PC-3 (cell line): ENCODE results near the gene DENND1B. TPM values are rescaled to one million over a fixed set of nuclear protein-coding genes. Genes with fewer than 3 reads are reported as not detected.

Experiments used
- ATAC-seq: fragments of 200-7000 bp; cut with Tn5 transposase; 2 replicates; pipeline ENCODE4 v1.9.1; 2020; ENCODE audit warnings: mild to moderate bottlenecking, moderate library complexity
- BruUV-seq: library from RNA; stranded (reverse); fragments of 400-500 nt; replicated peaks from 2 replicates; lab custom pipeline; 2021; lab: Mats Ljungman, UMichigan
- CTCF ChIA-PET: fragments of 300-600 bp; sonication (Branson Sonifier 250); formaldehyde crosslinking; loops from one replicate; lab custom pipeline; 2022; ENCODE audit warnings: antibody characterized with exemption; lab: Charles Lee
- POLR2A ChIA-PET: fragments of 300-600 bp; sonication (Branson Sonifier 250); formaldehyde crosslinking; loops from one replicate; lab custom pipeline; 2022; ENCODE audit warnings: antibody characterized with exemption; ENCODE audit not compliant: unreplicated experiment; lab: Charles Lee
- DNase-seq: peaks from one replicate; pipeline ENCODE4 v3.0.0-alpha.2; 2015
- H2AFZ ChIP-seq: fragments of 300-600 bp; sonication (generic); 2 replicates; pipeline ENCODE4 v1.6.0; 2016; ENCODE audit warnings: antibody characterized with exemption, low read length
- H3F3A ChIP-seq: fragments of 300-600 bp; sonication (generic); one replicate; pipeline ENCODE4 v1.6.0; 2017; ENCODE audit warnings: antibody characterized with exemption, low read length, control low read depth, mild to moderate bottlenecking; ENCODE audit not compliant: unreplicated experiment
- H3K27ac ChIP-seq: fragments of 300-600 bp; sonication (generic); 2 replicates; pipeline ENCODE4 v1.5.1; 2016; ENCODE audit warnings: mild to moderate bottlenecking, low read length
- H3K27me3 ChIP-seq: fragments of 300-600 bp; sonication (generic); 2 replicates; pipeline ENCODE4 v1.6.1; 2016; ENCODE audit warnings: low read length, mixed read lengths
- H3K36me3 ChIP-seq: fragments of 300-600 bp; sonication (generic); 2 replicates; pipeline ENCODE4 v1.6.1; 2016; ENCODE audit warnings: low read depth, mixed run types, low read length, mixed read lengths
- H3K4me1 ChIP-seq: fragments of 300-600 bp; sonication (generic); 2 replicates; pipeline ENCODE4 v1.5.1; 2016; ENCODE audit warnings: low read length; ENCODE audit not compliant: insufficient read depth
- H3K4me2 ChIP-seq: fragments of 300-600 bp; sonication (generic); 2 replicates; pipeline ENCODE4 v1.6.0; 2016; ENCODE audit warnings: low read length
- H3K4me3 ChIP-seq: fragments of 300-600 bp; sonication (generic); 2 replicates; pipeline ENCODE4 v1.5.1; 2016; ENCODE audit warnings: mild to moderate bottlenecking, low read length, mixed read lengths
- H3K79me2 ChIP-seq: fragments of 300-600 bp; sonication (generic); 2 replicates; pipeline ENCODE4 v1.6.1; 2017; ENCODE audit warnings: low read length, mixed read lengths
- H3K9ac ChIP-seq: fragments of 300-600 bp; sonication (generic); 2 replicates; pipeline ENCODE4 v1.6.0; 2016; ENCODE audit warnings: mild to moderate bottlenecking, low read length
- H3K9me2 ChIP-seq: fragments of 300-600 bp; sonication (generic); replicated peaks from 2 replicates; pipeline ENCODE4 v1.6.1; 2016; ENCODE audit warnings: mixed run types, low read length, mixed read lengths
- H3K9me3 ChIP-seq: fragments of 300-600 bp; sonication (generic); 2 replicates; pipeline ENCODE4 v1.6.1; 2016; ENCODE audit warnings: low read length, mixed read lengths
- H4K20me1 ChIP-seq: fragments of 300-600 bp; sonication (generic); 2 replicates; pipeline ENCODE4 v1.6.1; 2016; ENCODE audit warnings: low read length, mixed read lengths
- CTCF ChIP-seq: fragments of 300-600 bp; sonication (generic); conservative IDR thresholded peaks from 2 replicates; pipeline ENCODE4 v1.5.1; 2017; ENCODE audit warnings: antibody characterized with exemption, low read depth, mild to moderate bottlenecking, low read length
- EZH2 ChIP-seq: fragments of 300-600 bp; sonication (generic); IDR thresholded peaks from one replicate; pipeline ENCODE4 v1.6.1; 2017; ENCODE audit warnings: antibody characterized with exemption, mild to moderate bottlenecking, low read length; ENCODE audit not compliant: unreplicated experiment
- EZH2phosphoT487 ChIP-seq: fragments of 300-600 bp; sonication (generic); IDR thresholded peaks from 2 replicates; pipeline ENCODE4 v1.6.1; 2018; ENCODE audit warnings: mild to moderate bottlenecking, antibody characterized with exemption, low read length, borderline replicate concordance
- intact Hi-C: fragments of 100-400 bp; cut with micrococcal nuclease; formaldehyde crosslinking; loops from 2 replicates; pipeline ENCODE4 v1.9.0; 2023
- total RNA-seq: library from RNA; depleted of rRNA; stranded (reverse); fragments of >200 nt; gene quantifications from 2 replicates; pipeline ENCODE4 v1.2.3, GENCODE V29; 2014

DENND1B gene
- total RNA-seq, 1 experiment from 2014 or later: 7.4 TPM

- H3K79me2 ChIP-seq: no peaks in the 10 kb centered on the region
- no peaks in the 10 kb centered on the region for H3F3A ChIP-seq
- H3K4me3 ChIP-seq: no peak overlapping the region
- no peaks in the 10 kb centered on the region for H3K9me3 ChIP-seq
- H3K9ac ChIP-seq: no peak overlapping the region
- H3K4me1 ChIP-seq: no peaks in the 10 kb centered on the region
- DNase-seq: no peak
- no peak overlapping the region for H3K27ac ChIP-seq
- H3K36me3 ChIP-seq: no peaks in the 10 kb centered on the region
- no peaks in the 10 kb centered on the region for H3K9me2 ChIP-seq
- H3K27me3 ChIP-seq: no peaks in the 10 kb centered on the region
- BruUV-seq: no TSS peak
- H4K20me1 ChIP-seq: no peaks in the 10 kb centered on the region
- no peak overlapping the region for H3K4me2 ChIP-seq
- no peak overlapping the region for H2AFZ ChIP-seq
- ChIA-PET POLR2A (interaction anchor here (0.6 kb wide), 1 partner anchor 238 kb away, joined by 3 read pairs; no protein-coding TSS in a partner anchor), CTCF (no interaction called here)
- TF ChIP-seq EZH2: no peak
- TF ChIP-seq CTCF: no peak
- TF ChIP-seq EZH2phosphoT487: no peak
- ATAC-seq: no peak
- intact Hi-C loops: no loop called here
Measured at GRCh38 chr1:197664391-197664790, 110.9 kb downstream of the DENND1B start.

- Histone ChIP-seq H3K4me3 (no peak overlapping the region), H3K27me3 (no peaks in the 10 kb centered on the region), H3K4me2 (no peak overlapping the region), H3K4me1 (no peaks in the 10 kb centered on the region), H3K9ac (no peak overlapping the region), H3K9me2 (no peaks in the 10 kb centered on the region), H3K9me3 (no peaks in the 10 kb centered on the region), H3F3A (no peaks in the 10 kb centered on the region), H2AFZ (no peak overlapping the region), H3K27ac (no peak overlapping the region), H3K36me3 (no peaks in the 10 kb centered on the region), H3K79me2 (no peaks in the 10 kb centered on the region), H4K20me1 (no peaks in the 10 kb centered on the region)
- POLR2A ChIA-PET: no interaction called here
- TF ChIP-seq CTCF (no peak), EZH2phosphoT487 (no peak), EZH2 (no peak)
- DNase-seq (no peak), ATAC-seq (no peak; the same call in 1 of the 2 replicates)
- no TSS peak for BruUV-seq
- CTCF ChIA-PET: no interaction called here
- intact Hi-C loops: no loop called here
Measured at GRCh38 chr1:197663162-197663953, 111.9 kb downstream of the DENND1B start.

GRCh38 chr1:197660389-197660788 is 114.9 kb downstream of the DENND1B start:
- H3K79me2 ChIP-seq: no peaks in the 10 kb centered on the region
- no peaks in the 10 kb centered on the region for H3K9me2 ChIP-seq
- no peaks in the 10 kb centered on the region for H3K4me1 ChIP-seq
- ChIA-PET POLR2A (no interaction called here), CTCF (no interaction called here)
- BruUV-seq: no TSS peak
- no peak overlapping the region for H3K4me2 ChIP-seq
- H3K27me3 ChIP-seq: no peaks in the 10 kb centered on the region
- no peak for TF ChIP-seq EZH2
- TF ChIP-seq CTCF: no peak
- no peak for TF ChIP-seq EZH2phosphoT487
- no peak for DNase-seq
- no peak overlapping the region for H3K27ac ChIP-seq
- no peak for ATAC-seq
- intact Hi-C loops: no loop called here
- no peak overlapping the region for H2AFZ ChIP-seq
- no peaks in the 10 kb centered on the region for H4K20me1 ChIP-seq
- no peak overlapping the region for H3K9ac ChIP-seq
- no peaks in the 10 kb centered on the region for H3K36me3 ChIP-seq
- H3K4me3 ChIP-seq: no peak overlapping the region
- H3K9me3 ChIP-seq: no peaks in the 10 kb centered on the region
- no peaks in the 10 kb centered on the region for H3F3A ChIP-seq
